K562 (cell line): ENCODE results near the gene GALNS. TPM values are rescaled to one million over a fixed set of nuclear protein-coding genes. Genes with fewer than 3 reads are reported as not detected.

Experiments used
- CBX5 ChIP-seq: IDR thresholded peaks from 2 replicates; pipeline ENCODE4 v1.6.1; 2014; ENCODE audit warnings: low read depth, borderline replicate concordance
- FOXA3 ChIP-seq, 2 experiments: fragments of 450-650 bp in 1 of 2; sonication (generic) in 1 of 2; formaldehyde crosslinking; IDR thresholded peaks in 1 of 2; conservative IDR thresholded peaks in 1 of 2; 2 replicates each; pipeline versions ENCODE4 v1.4.0 to v1.8.0; 2020 to 2022; ENCODE audit warnings: mild to moderate bottlenecking in 2 of 2, missing genetic modification reagents in 1 of 2
- FOXO4 ChIP-seq: fragments of 450-650 bp; formaldehyde crosslinking; IDR thresholded peaks from 2 replicates; pipeline ENCODE4 v1.4.0; 2020; ENCODE audit warnings: mild to moderate bottlenecking, moderate library complexity
- GMEB1 ChIP-seq: fragments of 250-450 bp; sonication (Bioruptor Pico); IDR thresholded peaks from 2 replicates; pipeline ENCODE4 v1.4.0; 2020; ENCODE audit warnings: mild to moderate bottlenecking
- PPARD ChIP-seq: fragments of 250-450 bp; sonication (Bioruptor Pico); IDR thresholded peaks from 2 replicates; pipeline ENCODE4 v1.8.0; 2022; ENCODE audit warnings: inconsistent platforms, mild to moderate bottlenecking, moderate library complexity
- SIN3A ChIP-seq, 2 experiments: fragments of 150-350 bp in 1 of 2; IDR thresholded peaks; 2 replicates each; pipeline ENCODE4 v1.6.1; 2011 to 2016; ENCODE audit warnings: borderline replicate concordance in 2 of 2, low read depth in 2 of 2, low read length in 2 of 2, mild to moderate bottlenecking in 2 of 2, moderate library complexity in 2 of 2; ENCODE audit not compliant: control insufficient read depth in 1 of 2
- SMC3 ChIP-seq: conservative IDR thresholded peaks from 2 replicates; pipeline ENCODE4 v1.6.1; 2011; ENCODE audit warnings: low read depth, low read length, improper control_type of control experiment; ENCODE audit not compliant: insufficient read depth
- SRSF1 ChIP-seq: fragments of 200-400 bp; formaldehyde crosslinking; IDR thresholded peaks from 2 replicates; pipeline ENCODE4 v1.6.1; 2017; ENCODE audit warnings: mild to moderate bottlenecking, low read depth, low read length, moderate library complexity
- ZBTB40 ChIP-seq, 2 experiments: fragments of 450-650 bp in 1 of 2; sonication (generic) in 1 of 2; formaldehyde crosslinking in 1 of 2; IDR thresholded peaks; 2 replicates each; pipeline versions ENCODE4 v1.7.1 to v1.9.0; 2016 to 2022; ENCODE audit warnings: inconsistent platforms in 1 of 2, mild to moderate bottlenecking in 1 of 2, missing genetic modification reagents in 1 of 2
- ZBTB8A ChIP-seq: fragments of 450-650 bp; IDR thresholded peaks from 2 replicates; pipeline ENCODE4 v1.6.1; 2018; ENCODE audit warnings: mild to moderate bottlenecking, moderate library complexity; ENCODE audit not compliant: partially characterized antibody
- ZNF717 ChIP-seq: fragments of 250-450 bp; sonication (Bioruptor Pico); IDR thresholded peaks from 2 replicates; pipeline ENCODE4 v1.5.0; 2021
- ZNF764 ChIP-seq: fragments of 250-450 bp; sonication (Bioruptor Pico); IDR thresholded peaks from 2 replicates; pipeline ENCODE4 v1.4.0; 2020; ENCODE audit warnings: low read depth, mild to moderate bottlenecking, moderate library complexity
- ZNF778 ChIP-seq: fragments of 450-650 bp; formaldehyde crosslinking; IDR thresholded peaks from 2 replicates; pipeline ENCODE4 v1.4.0; 2020; ENCODE audit warnings: mild to moderate bottlenecking, moderate library complexity
- ZNF79 ChIP-seq: fragments of 250-450 bp; sonication (Bioruptor Pico); IDR thresholded peaks from 2 replicates; pipeline ENCODE4 v1.4.0; 2020; ENCODE audit warnings: low read depth, mild to moderate bottlenecking, moderate library complexity
- polyA plus RNA-seq, 8 experiments: library from polyadenylated mRNA; depleted of rRNA in 4 of 8; stranded (reverse) in 5 of 8; unstranded in 3 of 8; fragments of >200 nt; fragmentation: Nextera tagmentation in 2 of 8; fragmentation: Illumina TruSeq in 1 of 8; extraction: Ambion mirVana in 2 of 8; extraction: Trizol in 1 of 8; gene quantifications; 2 replicates each; pipeline versions ENCODE4 v1.2.1 to v1.2.3, GENCODE V29; 2011 to 2014; ENCODE audit warnings: inconsistent platforms in 1 of 8, missing spikeins in 1 of 8
- total RNA-seq, 7 experiments: library from RNA; depleted of rRNA in 6 of 7; stranded (reverse); fragments of >200 nt in 6 of 7; fragmentation: Illumina TruSeq in 2 of 7; extraction: Trizol in 2 of 7; gene quantifications; 2 replicates each; pipeline versions ENCODE4 v1.2.1 to v1.2.3, GENCODE V29; 2011 to 2021; ENCODE audit warnings: low replicate concordance in 1 of 7

Gene GALNS
- total and polyA plus RNA-seq, 9 of the 15 experiments (the other 6 are each of a cell fraction or from before 2014, with no cell fraction given), result 0.38 to 13.2 (median 4.3) TPM

GRCh38 chr16:88770461-88771293, 86.1 kb downstream of the GALNS start (continued):
- TF ChIP-seq FOXO4 (CRISPR knock-in tag) (no peak), ZNF764 (CRISPR knock-in tag) (no peak), SMC3 (no peak), GMEB1 (CRISPR knock-in tag) (0 out of 2 replicates have a peak, but pooled peaks have one; percentile 5), ZNF717 (no peak), ZNF778 (CRISPR knock-in tag) (no peak), ZBTB40 (IDR thresholded peaks at IDR 0.05) (no peak), ZBTB40 (CRISPR knock-in tag; IDR thresholded peaks at IDR 0.05) (no peak), SRSF1 (no peak), CBX5 (no peak), PPARD (CRISPR knock-in tag) (no peak), ZNF79 (CRISPR knock-in tag) (0 out of 2 replicates have a peak, but pooled peaks have one; percentile 20), SIN3A (IDR thresholded peaks at IDR 0.05; ENCODE audit: borderline replicate concordance in 2 of 2, control insufficient read depth in 1 of 2, low read depth in 2 of 2, low read length in 2 of 2) (peak; percentile 67 to 75; a peak in 2 of 4 replicates), FOXA3 (CRISPR knock-in tag; conservative IDR thresholded peaks at IDR 0.05 in 1 of 2, IDR thresholded peaks at IDR 0.05 in 1 of 2) (peak in 1 of 2 experiments; percentile 77; a peak in 1 of 4 replicates), ZBTB8A (no peak)
